Measurements from ENCODE around the gene SIX5.
"Not testable (repeated sequence)": the region's sequence is repeated elsewhere in the genome, so short reads cannot be mapped to it uniquely, and the experiment has no call there.

The SIX5 gene

GRCh38 chr19:45768984-45769782, at the start of gene SIX5:
Gene SIX5, minus strand, starts transcription at chr19:45769252. Its CDS starts 408 bp downstream, at chr19:45768844.
- DNase-seq (ENCODE audit: low spot score), result peak; percentile 95

- DNase-seq (ENCODE audit: low spot score), result no peak
Observed at GRCh38 chr19:45817725-45818301, 48.8 kb upstream of the SIX5 start.

DNA sequence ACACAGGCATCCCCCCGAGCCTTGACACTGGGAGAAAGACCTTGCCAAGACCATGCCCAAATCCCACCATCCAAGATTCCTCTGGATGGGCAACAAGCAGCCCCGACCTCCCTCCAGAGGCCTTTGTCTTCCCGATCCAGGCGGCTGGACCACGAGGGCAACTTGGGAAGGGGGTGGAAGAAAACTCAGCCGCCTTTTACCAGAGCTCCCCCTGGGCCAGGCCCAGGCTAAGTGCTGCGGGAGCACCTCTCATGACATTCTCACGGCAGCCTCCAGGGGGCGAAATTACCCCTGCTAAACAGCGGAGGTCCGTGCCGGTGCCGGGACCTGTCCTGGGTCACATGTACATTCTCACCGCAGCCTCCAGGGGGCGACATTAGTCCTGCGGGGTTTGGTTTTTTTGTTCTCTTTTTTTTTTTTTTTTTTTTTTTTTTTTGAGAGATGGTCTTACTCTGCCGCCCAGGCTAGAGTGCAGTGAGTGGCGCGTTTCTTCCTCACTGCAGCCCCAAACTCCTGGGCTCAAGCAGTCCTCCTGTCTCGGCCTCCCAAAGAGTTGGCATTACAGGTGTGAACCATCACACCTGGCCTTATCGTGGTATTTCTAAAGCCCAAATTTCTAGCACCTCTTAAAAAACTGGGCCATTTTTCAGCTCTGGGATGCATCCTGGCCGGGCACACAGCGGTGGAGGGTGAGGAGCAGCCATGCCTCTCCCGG, 48.1 kb upstream of the SIX5 start:
- peak; percentile 84 for DNase-seq (ENCODE audit: low spot score)

- DNase-seq (ENCODE audit: low spot score), result no peak
Observed at GRCh38 chr19:45816236-45817009, 47.4 kb upstream of the SIX5 start.

GRCh38 chr19:45815481-45816216, 46.6 kb upstream of the SIX5 start:
- DNase-seq (ENCODE audit: low spot score), result no peak

GRCh38 chr19:45814851-45815480, 45.9 kb upstream of the SIX5 start, which contains the start of gene RSPH6A:
Gene RSPH6A, minus strand, starts transcription at chr19:45815308. Its CDS starts 132 bp downstream, at chr19:45815176.
- DNase-seq (ENCODE audit: low spot score), result no peak

DNA sequence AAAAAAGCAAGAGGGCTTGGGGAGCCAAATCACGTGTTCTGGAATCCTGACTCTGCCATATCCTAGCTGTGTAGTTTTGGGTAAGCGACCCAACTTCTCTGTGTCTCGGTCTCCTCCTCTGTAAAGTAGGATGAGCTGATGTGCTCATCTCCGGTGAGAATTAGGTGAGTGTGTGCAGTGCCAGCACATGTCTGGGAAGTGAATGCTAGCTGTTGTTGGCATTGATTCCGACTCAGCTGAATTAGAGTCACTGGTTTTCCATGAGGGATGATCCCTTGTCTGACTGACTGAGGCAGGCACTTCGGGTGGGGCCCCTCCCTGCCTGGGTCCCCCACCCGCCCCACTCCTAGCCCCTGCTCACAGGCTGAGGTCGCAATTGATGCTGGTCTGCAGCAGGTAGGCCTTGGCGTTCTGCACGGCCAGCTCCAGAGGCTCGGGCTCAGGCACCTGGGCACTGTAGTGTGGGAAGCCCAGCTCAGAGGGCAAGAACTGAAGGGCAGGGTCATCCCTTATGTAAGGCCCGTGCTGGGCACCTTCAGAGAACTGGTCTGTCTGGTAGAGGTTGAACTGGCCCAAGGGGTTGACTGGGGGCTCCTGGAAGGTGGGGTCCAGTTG, 45.2 kb upstream of the SIX5 start:
- no peak for DNase-seq (ENCODE audit: low spot score)

GRCh38 chr19:45812297-45812696, 43.2 kb upstream of the SIX5 start:
- no peak for DNase-seq (ENCODE audit: low spot score)

DNA sequence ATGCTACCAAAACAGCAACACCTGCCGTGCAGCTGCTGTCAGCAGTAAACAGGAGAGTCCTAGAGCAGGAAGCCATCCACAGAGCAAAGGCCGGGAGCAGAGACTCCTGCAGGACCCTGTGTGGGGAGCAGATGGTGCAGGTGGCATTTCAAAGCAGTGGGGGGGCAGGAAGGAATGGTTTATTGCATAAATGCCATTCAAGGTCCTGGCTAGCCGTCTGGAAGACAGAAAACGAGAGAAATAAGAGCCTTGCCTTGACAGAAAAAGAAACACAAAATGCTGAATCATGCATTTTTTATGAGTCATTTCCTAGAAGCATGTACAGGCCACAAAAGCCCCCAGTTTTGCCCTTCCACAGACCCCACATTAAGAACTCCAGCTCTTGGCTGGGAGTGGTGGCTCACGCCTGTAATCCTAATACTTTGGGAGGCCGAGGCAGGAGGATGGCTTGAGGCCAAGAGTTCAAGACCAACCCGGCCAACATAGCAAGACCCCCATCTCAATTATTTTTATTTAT, 40.6 kb upstream of the SIX5 start:
- no peak for DNase-seq (ENCODE audit: low spot score)

GRCh38 chr19:45805719-45806118, 36.7 kb upstream of the SIX5 start:
- no peak for DNase-seq (ENCODE audit: low spot score)

GRCh38 chr19:45804959-45805230, 35.8 kb upstream of the SIX5 start:
- DNase-seq (ENCODE audit: low spot score), result no peak

GRCh38 chr19:45804140-45804958, 35.3 kb upstream of the SIX5 start:
- no peak for DNase-seq (ENCODE audit: low spot score)

- no peak for DNase-seq (ENCODE audit: low spot score)
Observed at GRCh38 chr19:45801603-45802175, 32.6 kb upstream of the SIX5 start.

GRCh38 chr19:45800070-45800553, 31.1 kb upstream of the SIX5 start:
- no peak for DNase-seq (ENCODE audit: low spot score)

- DNase-seq (ENCODE audit: low spot score), result not testable (repeated sequence)
Observed at GRCh38 chr19:45799541-45799940, 30.5 kb upstream of the SIX5 start.

GRCh38 chr19:45798995-45799517, 30.0 kb upstream of the SIX5 start:
- DNase-seq (ENCODE audit: low spot score), result no peak

DNA sequence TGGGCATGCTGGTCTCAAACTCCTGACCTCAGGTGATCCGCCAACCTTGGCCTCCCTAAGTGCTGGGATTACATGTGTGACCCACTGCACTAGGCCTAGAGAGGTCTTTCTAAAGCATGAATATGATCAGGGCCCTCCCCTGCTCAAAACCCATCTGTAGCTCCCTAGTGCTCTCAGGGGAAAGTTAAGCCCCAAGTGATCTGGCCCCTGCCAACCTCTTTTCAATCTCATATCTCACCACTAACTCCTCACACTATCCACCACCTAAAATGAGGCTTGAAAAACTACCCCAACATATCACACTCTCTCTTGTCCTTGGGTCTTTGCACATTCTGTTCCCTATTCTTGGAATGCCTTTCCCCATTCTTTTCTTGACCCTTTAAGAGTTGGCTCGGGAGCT, 25.6 kb upstream of the SIX5 start:
- DNase-seq (ENCODE audit: low spot score), result no peak

DNA sequence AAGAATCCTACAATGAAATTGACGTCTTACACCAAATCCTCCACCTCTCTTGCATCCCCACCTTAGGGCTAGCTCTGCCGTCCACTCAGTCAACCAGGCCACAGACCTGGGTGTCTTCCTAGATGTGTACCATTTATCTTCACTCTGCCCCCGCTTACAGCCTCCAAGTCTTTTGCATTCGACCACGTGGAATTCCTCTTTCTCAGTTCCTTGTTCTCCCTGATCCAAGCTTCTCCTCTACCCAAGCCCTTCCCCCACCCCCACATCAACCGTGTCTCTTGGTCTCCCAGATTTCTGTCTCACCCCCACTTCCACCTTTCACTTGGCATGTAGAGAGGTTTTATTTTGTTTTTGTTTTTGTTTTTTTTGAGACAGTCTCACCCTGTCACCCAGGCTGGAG, 24.8 kb upstream of the SIX5 start:
- DNase-seq (ENCODE audit: low spot score), result no peak

GRCh38 chr19:45793178-45793564, 24.1 kb upstream of the SIX5 start:
- no peak for DNase-seq (ENCODE audit: low spot score)
